HEK293 (cell line): ENCODE results near the gene CTCF.

Experiments used
- CTCF ChIA-PET: fragments of 350-600 bp; formaldehyde crosslinking; extraction: SDS; loops from one replicate; lab custom pipeline; 2021; ENCODE audit warnings: antibody characterized with exemption; lab: Yijun Ruan, JAX
- POLR2A ChIA-PET: fragments of 300-600 bp; formaldehyde crosslinking; extraction: SDS; loops from one replicate; lab custom pipeline; 2020; ENCODE audit warnings: antibody characterized with exemption, inconsistent platforms; lab: Yijun Ruan, JAX
- H3K27ac ChIP-seq: fragments of 200-500 bp; sonication (Bioruptor generic); 2 replicates; pipeline ENCODE4 v1.5.1; 2014; ENCODE audit warnings: low read depth, low read length, control low read depth, inconsistent platforms; ENCODE audit errors: extremely low read depth
- H3K36me3 ChIP-seq, 2 experiments: fragments of 200-500 bp in 1 of 2; sonication (Bioruptor generic) in 1 of 2; 1 replicate in 1 of 2; 2 replicates in 1 of 2; pipeline ENCODE4 v1.5.1; 2014 to 2017; ENCODE audit warnings: inconsistent platforms in 2 of 2, low read length in 2 of 2; ENCODE audit not compliant: control insufficient read depth in 2 of 2, insufficient read depth in 1 of 2
- H3K4me1 ChIP-seq: fragments of 200-500 bp; sonication (Bioruptor generic); 2 replicates; pipeline ENCODE4 v1.5.1; 2014; ENCODE audit warnings: mild to moderate bottlenecking, low read length, inconsistent platforms; ENCODE audit not compliant: control insufficient read depth, insufficient read depth
- H3K4me3 ChIP-seq: 2 replicates; pipeline ENCODE4 v1.5.1; 2011; ENCODE audit warnings: low read depth, mild to moderate bottlenecking, control low read depth, low read length, moderate library complexity
- H3K9me3 ChIP-seq: fragments of 200-500 bp; sonication (Bioruptor generic); 2 replicates; pipeline ENCODE4 v1.5.1; 2014; ENCODE audit warnings: low read depth, low read length, inconsistent platforms; ENCODE audit not compliant: control insufficient read depth, insufficient read depth
- KLF10 ChIP-seq: fragments of 450-650 bp; IDR thresholded peaks from 2 replicates; pipeline ENCODE4 v1.5.1; 2018; ENCODE audit warnings: missing biosample characterization, mild to moderate bottlenecking, missing genetic modification characterization
- SCRT1 ChIP-seq: fragments of 450-650 bp; formaldehyde crosslinking; IDR thresholded peaks from 2 replicates; pipeline ENCODE4 v1.5.1; 2016; ENCODE audit warnings: missing biosample characterization, missing genetic modification characterization, borderline replicate concordance
- SCRT2 ChIP-seq: fragments of 450-650 bp; formaldehyde crosslinking; IDR thresholded peaks from 2 replicates; pipeline ENCODE4 v1.5.1; 2016; ENCODE audit warnings: missing biosample characterization, missing genetic modification characterization
- TCF7L2 ChIP-seq: IDR thresholded peaks from 2 replicates; pipeline ENCODE4 v1.6.1; 2011; ENCODE audit warnings: low read depth, mild to moderate bottlenecking, inconsistent platforms, low read length, moderate library complexity, borderline replicate concordance
- YY1 ChIP-seq: fragments of 450-650 bp; formaldehyde crosslinking; IDR thresholded peaks from 2 replicates; pipeline ENCODE4 v1.5.1; 2018; ENCODE audit warnings: missing biosample characterization, missing genetic modification characterization
- YY2 ChIP-seq: fragments of 450-650 bp; formaldehyde crosslinking; IDR thresholded peaks from 2 replicates; pipeline ENCODE4 v1.5.1; 2016; ENCODE audit warnings: missing biosample characterization, missing genetic modification characterization
- ZBTB1 ChIP-seq: fragments of 450-650 bp; formaldehyde crosslinking; IDR thresholded peaks from 2 replicates; pipeline ENCODE4 v1.5.1; 2016; ENCODE audit warnings: missing biosample characterization, missing genetic modification characterization
- ZBTB49 ChIP-seq: fragments of 450-650 bp; formaldehyde crosslinking; IDR thresholded peaks from 2 replicates; pipeline ENCODE4 v1.5.1; 2016; ENCODE audit warnings: missing biosample characterization, missing genetic modification characterization, low read depth
- ZNF121 ChIP-seq: fragments of 450-650 bp; formaldehyde crosslinking; IDR thresholded peaks from 2 replicates; pipeline ENCODE4 v1.5.1; 2016; ENCODE audit warnings: missing biosample characterization, missing genetic modification characterization
- ZNF132 ChIP-seq: fragments of 450-650 bp; formaldehyde crosslinking; IDR thresholded peaks from 2 replicates; pipeline ENCODE4 v1.5.1; 2017; ENCODE audit warnings: missing biosample characterization, missing genetic modification characterization, borderline replicate concordance
- ZNF138 ChIP-seq: fragments of 450-650 bp; formaldehyde crosslinking; IDR thresholded peaks from 2 replicates; pipeline ENCODE4 v1.5.1; 2016; ENCODE audit warnings: missing biosample characterization, missing genetic modification characterization, borderline replicate concordance
- ZNF184 ChIP-seq: fragments of 450-650 bp; IDR thresholded peaks from 2 replicates; pipeline ENCODE4 v1.5.1; 2018; ENCODE audit warnings: missing biosample characterization, mild to moderate bottlenecking, missing genetic modification characterization
- ZNF2 ChIP-seq: fragments of 450-650 bp; formaldehyde crosslinking; IDR thresholded peaks from 2 replicates; pipeline ENCODE4 v1.5.1; 2016; ENCODE audit warnings: missing biosample characterization, missing genetic modification characterization
- ZNF211 ChIP-seq: fragments of 450-650 bp; formaldehyde crosslinking; IDR thresholded peaks from 2 replicates; pipeline ENCODE4 v1.5.1; 2016; ENCODE audit warnings: low read depth, missing biosample characterization, missing genetic modification characterization
- ZNF23 ChIP-seq: fragments of 450-650 bp; formaldehyde crosslinking; IDR thresholded peaks from 2 replicates; pipeline ENCODE4 v1.5.1; 2016; ENCODE audit warnings: missing biosample characterization, missing genetic modification characterization, borderline replicate concordance
- ZNF239 ChIP-seq: fragments of 450-650 bp; formaldehyde crosslinking; IDR thresholded peaks from 2 replicates; pipeline ENCODE4 v1.5.1; 2016; ENCODE audit warnings: missing biosample characterization, missing genetic modification characterization
- ZNF24 ChIP-seq: fragments of 450-650 bp; formaldehyde crosslinking; IDR thresholded peaks from 2 replicates; pipeline ENCODE4 v1.5.1; 2016; ENCODE audit warnings: missing biosample characterization, missing genetic modification characterization
- ZNF404 ChIP-seq: fragments of 450-650 bp; formaldehyde crosslinking; IDR thresholded peaks from 2 replicates; pipeline ENCODE4 v1.5.1; 2017; ENCODE audit warnings: missing biosample characterization, missing genetic modification characterization
- ZNF433 ChIP-seq: fragments of 450-650 bp; formaldehyde crosslinking; IDR thresholded peaks from 2 replicates; pipeline ENCODE4 v1.5.1; 2016; ENCODE audit warnings: missing biosample characterization, missing genetic modification characterization, low read depth
- ZNF514 ChIP-seq: fragments of 450-650 bp; formaldehyde crosslinking; IDR thresholded peaks from 2 replicates; pipeline ENCODE4 v1.5.1; 2016; ENCODE audit warnings: missing biosample characterization, missing genetic modification characterization
- ZNF677 ChIP-seq: fragments of 450-650 bp; IDR thresholded peaks from 2 replicates; pipeline ENCODE4 v1.5.0; 2018; ENCODE audit warnings: missing biosample characterization, mild to moderate bottlenecking, missing genetic modification characterization, moderate library complexity
- ZNF837 ChIP-seq: fragments of 450-650 bp; formaldehyde crosslinking; IDR thresholded peaks from 2 replicates; pipeline ENCODE4 v1.5.1; 2016; ENCODE audit warnings: missing biosample characterization, missing genetic modification characterization
- TF ChIP-seq, protein P1 (sequence below): fragments of 450-650 bp; formaldehyde crosslinking; conservative IDR thresholded peaks from 2 replicates; pipeline ENCODE4 v1.5.1; 2016; ENCODE audit warnings: low read depth, missing biosample characterization, missing genetic modification characterization

Gene CTCF

DNA sequence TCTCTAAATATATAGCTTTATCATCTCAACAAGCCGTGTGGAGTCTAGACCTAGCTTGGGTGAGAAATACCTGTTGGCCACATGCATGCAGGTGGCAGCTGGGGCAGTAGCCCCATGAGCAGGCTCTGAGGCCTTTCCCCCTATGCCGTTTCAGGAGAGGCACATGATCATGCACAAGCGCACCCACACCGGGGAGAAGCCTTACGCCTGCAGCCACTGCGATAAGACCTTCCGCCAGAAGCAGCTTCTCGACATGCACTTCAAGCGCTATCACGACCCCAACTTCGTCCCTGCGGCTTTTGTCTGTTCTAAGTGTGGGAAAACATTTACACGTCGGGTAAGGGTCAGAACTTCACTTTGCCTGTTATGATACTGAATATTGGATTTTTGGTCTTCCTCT is 65.9 kb downstream of the CTCF start:
- H3K27ac ChIP-seq, result no peak overlapping the region
- H3K9me3 ChIP-seq, result no peaks in the 10 kb centered on the region
- H3K4me1 ChIP-seq, result no peaks in the 10 kb centered on the region
- no peak for TF ChIP-seq ZNF239 (tag by site-specific recombination)
- TF ChIP-seq ZNF211 (tag by site-specific recombination), result no peak
- 0 out of 2 replicates have a peak, but pooled peaks have one; percentile 28 for TF ChIP-seq SCRT2 (tag by site-specific recombination)
- no peak for TF ChIP-seq ZNF433 (tag by site-specific recombination)
- TF ChIP-seq ZNF138 (tag by site-specific recombination), result no peak
- TF ChIP-seq SCRT1 (tag by site-specific recombination), result 0 out of 2 replicates have a peak, but pooled peaks have one; percentile 21
- TF ChIP-seq ZNF514, result no peak
- ChIA-PET CTCF (interaction anchor here (0.6 to 0.9 kb wide), 4 partner anchors 16 to 84 kb away, joined by 3 to 4 read pairs (median 3); no protein-coding TSS in a partner anchor), POLR2A (interaction anchor here (0.5 to 0.6 kb wide), 2 partner anchors 45 to 107 kb away, joined by 3 to 4 read pairs; no protein-coding TSS in a partner anchor)
- peaks cover 60 to 75% of the 10 kb centered on the region in 2 experiments for H3K36me3 ChIP-seq
- no peak overlapping the region for H3K4me3 ChIP-seq

DNA sequence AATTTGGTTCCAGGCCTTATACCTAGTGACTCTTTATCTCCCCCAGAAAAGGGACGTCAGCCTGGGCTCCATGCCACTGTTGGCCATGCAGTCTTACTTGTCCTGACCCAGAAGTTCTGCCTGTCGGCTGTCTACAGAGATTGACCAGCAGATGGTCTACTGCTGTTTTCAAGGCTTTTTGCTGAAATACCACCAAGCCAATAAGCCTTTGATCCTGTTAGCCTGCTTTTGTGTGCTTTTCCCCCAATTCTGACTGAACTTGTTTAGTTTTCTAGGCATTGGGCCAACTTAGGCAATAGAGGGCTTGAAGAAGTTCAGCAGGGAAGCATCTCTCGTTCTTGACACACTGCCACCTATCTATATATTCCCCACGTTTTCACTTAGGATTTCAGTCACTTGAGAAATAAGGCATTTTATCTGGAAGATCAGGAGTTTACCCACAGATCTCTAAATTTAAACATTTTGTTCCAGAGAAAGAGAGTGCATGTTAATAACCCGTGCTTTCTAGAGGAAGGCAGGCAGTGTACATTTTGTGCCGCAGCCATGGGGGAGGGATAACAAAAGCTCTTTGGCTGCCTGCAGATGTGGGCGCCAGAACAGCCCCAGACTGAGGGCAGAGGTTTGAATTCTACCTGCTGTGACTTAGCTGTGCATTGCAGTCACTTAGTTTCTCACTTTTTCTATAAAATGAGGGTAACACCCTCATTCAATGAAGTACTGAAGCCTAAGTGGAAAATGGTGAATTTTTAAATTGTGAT is 70.3 kb downstream of the CTCF start:
- Histone ChIP-seq H3K9me3 (no peaks in the 10 kb centered on the region), H3K4me3 (no peak overlapping the region), H3K27ac (no peak overlapping the region), H3K4me1 (no peaks in the 10 kb centered on the region)
- ChIA-PET POLR2A (no interaction called here), CTCF (interaction anchor here (0.6 to 1.8 kb wide), 7 partner anchors 9 to 112 kb away, joined by 3 to 5 read pairs (median 4); partner anchors contain the start of gene CARMIL2)
- TF ChIP-seq ZNF677 (tag by site-specific recombination) (no peak), ZNF2 (no peak), ZNF24 (tag by site-specific recombination) (no peak), ZNF132 (tag by site-specific recombination) (no peak), ZNF121 (tag by site-specific recombination) (no peak), ZNF837 (tag by site-specific recombination) (no peak), YY2 (tag by site-specific recombination) (no peak), ZBTB49 (tag by site-specific recombination) (no peak), TCF7L2 (no peak), ZNF138 (tag by site-specific recombination) (no peak), YY1 (tag by site-specific recombination) (no peak), ZNF184 (tag by site-specific recombination) (no peak), ZNF23 (tag by site-specific recombination) (no peak), ZBTB1 (no peak), KLF10 (tag by site-specific recombination) (no peak), ZNF404 (tag by site-specific recombination) (no peak)
- TF ChIP-seq, protein P1, sequence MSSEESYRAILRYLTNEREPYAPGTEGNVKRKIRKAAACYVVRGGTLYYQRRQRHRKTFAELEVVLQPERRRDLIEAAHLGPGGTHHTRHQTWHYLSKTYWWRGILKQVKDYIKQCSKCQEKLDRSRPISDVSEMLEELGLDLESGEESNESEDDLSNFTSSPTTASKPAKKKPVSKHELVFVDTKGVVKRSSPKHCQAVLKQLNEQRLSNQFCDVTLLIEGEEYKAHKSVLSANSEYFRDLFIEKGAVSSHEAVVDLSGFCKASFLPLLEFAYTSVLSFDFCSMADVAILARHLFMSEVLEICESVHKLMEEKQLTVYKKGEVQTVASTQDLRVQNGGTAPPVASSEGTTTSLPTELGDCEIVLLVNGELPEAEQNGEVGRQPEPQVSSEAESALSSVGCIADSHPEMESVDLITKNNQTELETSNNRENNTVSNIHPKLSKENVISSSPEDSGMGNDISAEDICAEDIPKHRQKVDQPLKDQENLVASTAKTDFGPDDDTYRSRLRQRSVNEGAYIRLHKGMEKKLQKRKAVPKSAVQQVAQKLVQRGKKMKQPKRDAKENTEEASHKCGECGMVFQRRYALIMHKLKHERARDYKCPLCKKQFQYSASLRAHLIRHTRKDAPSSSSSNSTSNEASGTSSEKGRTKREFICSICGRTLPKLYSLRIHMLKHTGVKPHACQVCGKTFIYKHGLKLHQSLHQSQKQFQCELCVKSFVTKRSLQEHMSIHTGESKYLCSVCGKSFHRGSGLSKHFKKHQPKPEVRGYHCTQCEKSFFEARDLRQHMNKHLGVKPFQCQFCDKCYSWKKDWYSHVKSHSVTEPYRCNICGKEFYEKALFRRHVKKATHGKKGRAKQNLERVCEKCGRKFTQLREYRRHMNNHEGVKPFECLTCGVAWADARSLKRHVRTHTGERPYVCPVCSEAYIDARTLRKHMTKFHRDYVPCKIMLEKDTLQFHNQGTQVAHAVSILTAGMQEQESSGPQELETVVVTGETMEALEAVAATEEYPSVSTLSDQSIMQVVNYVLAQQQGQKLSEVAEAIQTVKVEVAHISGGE, result no peak
- TF ChIP-seq, all 188 proteins: peak for 0
- peaks cover 49 to 78% of the 10 kb centered on the region in 2 experiments; a peak in 2 of 3 replicates for H3K36me3 ChIP-seq
